Measurements from ENCODE around the gene ANKLE2. TPM values are rescaled to one million over a fixed set of nuclear protein-coding genes. Genes with fewer than 3 reads are reported as not detected.
A peak's percentile ranks its signal among the peaks of the same experiment; 100 is the strongest.

Gene ANKLE2
- total RNA-seq, 1 donor from 2014 or later = 26.1 TPM

- no peak for ATAC-seq
- intact Hi-C loops (cut with micrococcal nuclease) = no loop called here
- DNase-seq = peak; percentile 25
Observed at GRCh38 chr12:132727091-132727794, 34.4 kb downstream of the ANKLE2 start.

GRCh38 chr12:132726386-132726785 lies 35.2 kb downstream of the ANKLE2 start:
- DNase-seq (no peak), ATAC-seq (no peak)
- intact Hi-C loops (cut with micrococcal nuclease) = no loop called here

GRCh38 chr12:132724506-132725241 lies 37.0 kb downstream of the ANKLE2 start:
- DNase-seq (peak; percentile 23), ATAC-seq (no peak)
- intact Hi-C loops (cut with micrococcal nuclease) = no loop called here

- ATAC-seq = no peak
- DNase-seq = no peak
- intact Hi-C loops (cut with micrococcal nuclease) = no loop called here
Observed at GRCh38 chr12:132723764-132724140, 37.9 kb downstream of the ANKLE2 start.

GRCh38 chr12:132723015-132723763 lies 38.4 kb downstream of the ANKLE2 start:
- ATAC-seq (peak; percentile 82), DNase-seq (peak; percentile 75)
- intact Hi-C loops (cut with micrococcal nuclease) = no loop called here

- DNase-seq (no peak), ATAC-seq (no peak)
- intact Hi-C loops (cut with micrococcal nuclease) = no loop called here
Observed at GRCh38 chr12:132720606-132721345, 40.9 kb downstream of the ANKLE2 start.

GRCh38 chr12:132719954-132720324 lies 41.7 kb downstream of the ANKLE2 start:
- intact Hi-C loops (cut with micrococcal nuclease) = no loop called here
- DNase-seq (no peak), ATAC-seq (no peak)

GRCh38 chr12:132719141-132719953 lies 42.3 kb downstream of the ANKLE2 start:
- DNase-seq (no peak), ATAC-seq (no peak)
- intact Hi-C loops (cut with micrococcal nuclease) = no loop called here

GRCh38 chr12:132718644-132719043 lies 43.0 kb downstream of the ANKLE2 start:
- DNase-seq (no peak), ATAC-seq (no peak)
- intact Hi-C loops (cut with micrococcal nuclease) = no loop called here

GRCh38 chr12:132717531-132718387 lies 43.9 kb downstream of the ANKLE2 start:
- intact Hi-C loops (cut with micrococcal nuclease) = no loop called here
- DNase-seq = no peak
- ATAC-seq = no peak

- DNase-seq = no peak
- no peak for ATAC-seq
- intact Hi-C loops (cut with micrococcal nuclease) = no loop called here
Observed at GRCh38 chr12:132717011-132717410, 44.6 kb downstream of the ANKLE2 start.

- DNase-seq (no peak), ATAC-seq (no peak)
- intact Hi-C loops (cut with micrococcal nuclease) = no loop called here
Observed at GRCh38 chr12:132716356-132716755, 45.3 kb downstream of the ANKLE2 start.

- ATAC-seq (no peak), DNase-seq (no peak)
- intact Hi-C loops (cut with micrococcal nuclease) = no loop called here
Observed at GRCh38 chr12:132715874-132716273, 45.8 kb downstream of the ANKLE2 start.

GRCh38 chr12:132713123-132713522 lies 48.5 kb downstream of the ANKLE2 start:
- intact Hi-C loops (cut with micrococcal nuclease) = no loop called here
- no peak for DNase-seq

GRCh38 chr12:132711080-132711843 lies 50.4 kb downstream of the ANKLE2 start:
- intact Hi-C loops (cut with micrococcal nuclease) = no loop called here
- DNase-seq = no peak
- no peak for ATAC-seq

More at GRCh38 chr12:132713123-132713522, 48.5 kb downstream of the ANKLE2 start:
- ATAC-seq = no peak

- intact Hi-C loops (cut with micrococcal nuclease) = no loop called here
- peak; percentile 96 for ATAC-seq
- DNase-seq = peak; percentile 91
Observed at GRCh38 chr12:132710405-132711079, 51.1 kb downstream of the ANKLE2 start, which contains the start of gene PGAM5. TSS of gene PGAM5 (plus strand) at chr12:132710842. CDS start at chr12:132710877, 35 bp downstream.

Measured in left ventricle myocardium superior (tissue), 1 donor.